ENCODE data around the gene NOTCH1. TPM values are rescaled to one million over a fixed set of nuclear protein-coding genes. Genes with fewer than 3 reads are reported as not detected.

NOTCH1 gene
- total and polyA plus RNA-seq, 5 donors from 2014 or later = 1.2 to 52.3 (median 1.6) TPM

GRCh38 chr9:136509549-136509948, 36.3 kb downstream of the NOTCH1 start:
- H3K4me3 ChIP-seq (ENCODE audit: low read depth, low read length) = no peak overlapping the region
- no peaks in the 10 kb centered on the region for H3K9me3 Mint-ChIP-seq
- H3K27ac Mint-ChIP-seq = no peak overlapping the region
- no peaks in the 10 kb centered on the region for H3K36me3 Mint-ChIP-seq
- no peak overlapping the region for H3K27ac ChIP-seq (ENCODE audit: insufficient read depth, low read length, poor library complexity, severe bottlenecking)
- peaks cover 65% of the 10 kb centered on the region for H3K36me3 ChIP-seq (ENCODE audit: control insufficient read depth, insufficient read depth, low read length)
- no peaks in the 10 kb centered on the region for H3K4me1 Mint-ChIP-seq
- H3K4me1 ChIP-seq (ENCODE audit: control insufficient read depth, insufficient read depth, low read length, poor library complexity, severe bottlenecking) = no peaks in the 10 kb centered on the region
- no peak overlapping the region for H3K4me3 Mint-ChIP-seq
- no peak for DNase-seq
- H3K27me3 ChIP-seq (ENCODE audit: control insufficient read depth, insufficient read depth, low read length) = no peaks in the 10 kb centered on the region
- no peaks in the 10 kb centered on the region for H3K9me3 ChIP-seq (ENCODE audit: control insufficient read depth in 2 of 2, low read length in 2 of 2)
- no peak for ATAC-seq (ENCODE audit: low read depth in 2 of 2)
- no peaks in the 10 kb centered on the region for H3K27me3 Mint-ChIP-seq

- no peak for DNase-seq
- H3K27ac ChIP-seq (ENCODE audit: insufficient read depth, low read length, poor library complexity, severe bottlenecking) = no peak overlapping the region
- ATAC-seq (ENCODE audit: low read depth in 2 of 2) = no peak
Measured at GRCh38 chr9:136508729-136509500, 36.9 kb downstream of the NOTCH1 start.

GRCh38 chr9:136507992-136508375, 37.9 kb downstream of the NOTCH1 start:
- H3K27me3 ChIP-seq (ENCODE audit: control insufficient read depth, insufficient read depth, low read length) = no peaks in the 10 kb centered on the region
- H3K4me1 ChIP-seq (ENCODE audit: control insufficient read depth, insufficient read depth, low read length, poor library complexity, severe bottlenecking) = no peaks in the 10 kb centered on the region
- H3K27ac Mint-ChIP-seq = no peak overlapping the region
- H3K36me3 ChIP-seq (ENCODE audit: control insufficient read depth, insufficient read depth, low read length) = peaks cover 73% of the 10 kb centered on the region
- H3K27me3 Mint-ChIP-seq = no peaks in the 10 kb centered on the region
- ATAC-seq (ENCODE audit: low read depth in 2 of 2) (peak in 1 of 2 donors; percentile 21), DNase-seq (no peak)
- no peak overlapping the region for H3K4me3 Mint-ChIP-seq
- H3K36me3 Mint-ChIP-seq = no peaks in the 10 kb centered on the region
- H3K9me3 ChIP-seq (ENCODE audit: control insufficient read depth in 2 of 2, low read length in 2 of 2) = no peaks in the 10 kb centered on the region
- no peak overlapping the region for H3K27ac ChIP-seq (ENCODE audit: insufficient read depth, low read length, poor library complexity, severe bottlenecking)
- H3K9me3 Mint-ChIP-seq = no peaks in the 10 kb centered on the region
- H3K4me1 Mint-ChIP-seq = no peaks in the 10 kb centered on the region
- H3K4me3 ChIP-seq (ENCODE audit: low read depth, low read length) = no peak overlapping the region

More at GRCh38 chr9:136508729-136509500, 36.9 kb downstream of the NOTCH1 start:
- Histone ChIP-seq H3K27me3 (ENCODE audit: control insufficient read depth, insufficient read depth, low read length) (no peaks in the 10 kb centered on the region), H3K36me3 (ENCODE audit: control insufficient read depth, insufficient read depth, low read length) (peaks cover 68% of the 10 kb centered on the region), H3K4me3 (ENCODE audit: low read depth, low read length) (no peak overlapping the region), H3K4me1 (ENCODE audit: control insufficient read depth, insufficient read depth, low read length, poor library complexity, severe bottlenecking) (no peaks in the 10 kb centered on the region), H3K9me3 (ENCODE audit: control insufficient read depth in 2 of 2, low read length in 2 of 2) (no peaks in the 10 kb centered on the region)
- H3K9me3 Mint-ChIP-seq = no peaks in the 10 kb centered on the region
- no peak overlapping the region for H3K4me3 Mint-ChIP-seq
- H3K4me1 Mint-ChIP-seq = no peaks in the 10 kb centered on the region
- no peaks in the 10 kb centered on the region for H3K36me3 Mint-ChIP-seq
- no peak overlapping the region for H3K27ac Mint-ChIP-seq
- H3K27me3 Mint-ChIP-seq = no peaks in the 10 kb centered on the region

GRCh38 chr9:136507221-136507991, 38.4 kb downstream of the NOTCH1 start:
- no peak overlapping the region for H3K27ac ChIP-seq (ENCODE audit: insufficient read depth, low read length, poor library complexity, severe bottlenecking)
- H3K9me3 Mint-ChIP-seq = no peaks in the 10 kb centered on the region
- no peaks in the 10 kb centered on the region for H3K4me1 Mint-ChIP-seq
- no peaks in the 10 kb centered on the region for H3K27me3 Mint-ChIP-seq
- no peak overlapping the region for H3K4me3 ChIP-seq (ENCODE audit: low read depth, low read length)
- peaks cover 76% of the 10 kb centered on the region for H3K36me3 ChIP-seq (ENCODE audit: control insufficient read depth, insufficient read depth, low read length)
- H3K27me3 ChIP-seq (ENCODE audit: control insufficient read depth, insufficient read depth, low read length) = no peaks in the 10 kb centered on the region
- H3K9me3 ChIP-seq (ENCODE audit: control insufficient read depth in 2 of 2, low read length in 2 of 2) = no peaks in the 10 kb centered on the region
- no peaks in the 10 kb centered on the region for H3K36me3 Mint-ChIP-seq
- H3K4me1 ChIP-seq (ENCODE audit: control insufficient read depth, insufficient read depth, low read length, poor library complexity, severe bottlenecking) = no peaks in the 10 kb centered on the region
- H3K4me3 Mint-ChIP-seq = no peak overlapping the region
- ATAC-seq (ENCODE audit: low read depth in 2 of 2) (no peak), DNase-seq (no peak)
- H3K27ac Mint-ChIP-seq = no peak overlapping the region

- H3K36me3 Mint-ChIP-seq = peaks cover 1% of the 10 kb centered on the region
- no peak overlapping the region for H3K4me3 ChIP-seq (ENCODE audit: low read depth, low read length)
- peaks cover 75% of the 10 kb centered on the region for H3K36me3 ChIP-seq (ENCODE audit: control insufficient read depth, insufficient read depth, low read length)
- no peak overlapping the region for H3K4me3 Mint-ChIP-seq
- no peak for ATAC-seq (ENCODE audit: low read depth in 2 of 2)
- H3K9me3 Mint-ChIP-seq = no peaks in the 10 kb centered on the region
- H3K27me3 Mint-ChIP-seq = no peaks in the 10 kb centered on the region
- no peak for DNase-seq
- no peak overlapping the region for H3K27ac ChIP-seq (ENCODE audit: insufficient read depth, low read length, poor library complexity, severe bottlenecking)
- H3K4me1 ChIP-seq (ENCODE audit: control insufficient read depth, insufficient read depth, low read length, poor library complexity, severe bottlenecking) = no peaks in the 10 kb centered on the region
- H3K4me1 Mint-ChIP-seq = no peaks in the 10 kb centered on the region
- H3K27ac Mint-ChIP-seq = no peak overlapping the region
- no peaks in the 10 kb centered on the region for H3K9me3 ChIP-seq (ENCODE audit: control insufficient read depth in 2 of 2, low read length in 2 of 2)
- H3K27me3 ChIP-seq (ENCODE audit: control insufficient read depth, insufficient read depth, low read length) = no peaks in the 10 kb centered on the region
Measured at GRCh38 chr9:136506425-136506824, 39.4 kb downstream of the NOTCH1 start.

- Mint-ChIP-seq H3K9me3 (no peaks in the 10 kb centered on the region), H3K4me1 (no peaks in the 10 kb centered on the region), H3K27ac (no peak overlapping the region), H3K27me3 (no peaks in the 10 kb centered on the region), H3K36me3 (peaks cover 3% of the 10 kb centered on the region), H3K4me3 (no peak overlapping the region)
- Histone ChIP-seq H3K4me3 (ENCODE audit: low read depth, low read length) (no peak overlapping the region), H3K9me3 (ENCODE audit: control insufficient read depth in 2 of 2, low read length in 2 of 2) (no peaks in the 10 kb centered on the region), H3K4me1 (ENCODE audit: control insufficient read depth, insufficient read depth, low read length, poor library complexity, severe bottlenecking) (no peaks in the 10 kb centered on the region), H3K27me3 (ENCODE audit: control insufficient read depth, insufficient read depth, low read length) (no peaks in the 10 kb centered on the region), H3K27ac (ENCODE audit: insufficient read depth, low read length, poor library complexity, severe bottlenecking) (no peak overlapping the region), H3K36me3 (ENCODE audit: control insufficient read depth, insufficient read depth, low read length) (peaks cover 78% of the 10 kb centered on the region)
- DNase-seq = no peak
- ATAC-seq (ENCODE audit: low read depth in 2 of 2) = no peak
Measured at GRCh38 chr9:136505406-136506403, 40.1 kb downstream of the NOTCH1 start.

GRCh38 chr9:136504512-136505348, 41.1 kb downstream of the NOTCH1 start:
- Histone ChIP-seq H3K4me1 (ENCODE audit: control insufficient read depth, insufficient read depth, low read length, poor library complexity, severe bottlenecking) (no peaks in the 10 kb centered on the region), H3K27ac (ENCODE audit: insufficient read depth, low read length, poor library complexity, severe bottlenecking) (no peak overlapping the region), H3K4me3 (ENCODE audit: low read depth, low read length) (no peak overlapping the region), H3K9me3 (ENCODE audit: control insufficient read depth in 2 of 2, low read length in 2 of 2) (no peaks in the 10 kb centered on the region), H3K27me3 (ENCODE audit: control insufficient read depth, insufficient read depth, low read length) (no peaks in the 10 kb centered on the region), H3K36me3 (ENCODE audit: control insufficient read depth, insufficient read depth, low read length) (peaks cover 80% of the 10 kb centered on the region)
- ATAC-seq (ENCODE audit: low read depth in 2 of 2) (no peak), DNase-seq (no peak)
- Mint-ChIP-seq H3K36me3 (peaks cover 3% of the 10 kb centered on the region), H3K9me3 (no peaks in the 10 kb centered on the region), H3K27me3 (no peaks in the 10 kb centered on the region), H3K4me3 (no peak overlapping the region), H3K27ac (no peak overlapping the region), H3K4me1 (no peaks in the 10 kb centered on the region)
